ENCODE measurements around the gene MAPK1IP1L. TPM values are rescaled to one million over a fixed set of nuclear protein-coding genes. Genes with fewer than 3 reads are reported as not detected.

Gene MAPK1IP1L
- total and polyA plus RNA-seq, 2 experiments from 2014 or later, result 72.4 to 162 TPM

DNA sequence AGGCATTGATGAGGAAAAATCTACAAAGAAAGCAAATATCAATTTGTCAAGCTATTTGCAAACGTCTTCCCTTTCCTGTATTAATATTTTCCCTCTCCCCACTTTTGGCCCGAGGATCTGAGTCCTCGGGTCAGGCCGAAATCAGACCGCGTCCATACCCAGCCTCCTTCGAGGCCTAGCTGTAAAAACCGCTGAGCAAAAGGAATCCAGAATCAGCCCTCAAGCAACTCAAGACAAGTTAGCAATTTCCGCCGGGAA lies 353 bp upstream of the MAPK1IP1L start (continued):
- TF ChIP-seq STAT1 (IDR thresholded peaks at IDR 0.05; ENCODE audit: unreplicated experiment) (no peak), ZNF331 (CRISPR knock-in tag; IDR thresholded peaks at IDR 0.05; ENCODE audit: low read depth) (no peak)
- TF ChIP-seq, protein P1, sequence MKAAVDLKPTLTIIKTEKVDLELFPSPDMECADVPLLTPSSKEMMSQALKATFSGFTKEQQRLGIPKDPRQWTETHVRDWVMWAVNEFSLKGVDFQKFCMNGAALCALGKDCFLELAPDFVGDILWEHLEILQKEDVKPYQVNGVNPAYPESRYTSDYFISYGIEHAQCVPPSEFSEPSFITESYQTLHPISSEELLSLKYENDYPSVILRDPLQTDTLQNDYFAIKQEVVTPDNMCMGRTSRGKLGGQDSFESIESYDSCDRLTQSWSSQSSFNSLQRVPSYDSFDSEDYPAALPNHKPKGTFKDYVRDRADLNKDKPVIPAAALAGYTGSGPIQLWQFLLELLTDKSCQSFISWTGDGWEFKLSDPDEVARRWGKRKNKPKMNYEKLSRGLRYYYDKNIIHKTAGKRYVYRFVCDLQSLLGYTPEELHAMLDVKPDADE (IDR thresholded peaks at IDR 0.05), result no peak
- TF ChIP-seq, protein P2, sequence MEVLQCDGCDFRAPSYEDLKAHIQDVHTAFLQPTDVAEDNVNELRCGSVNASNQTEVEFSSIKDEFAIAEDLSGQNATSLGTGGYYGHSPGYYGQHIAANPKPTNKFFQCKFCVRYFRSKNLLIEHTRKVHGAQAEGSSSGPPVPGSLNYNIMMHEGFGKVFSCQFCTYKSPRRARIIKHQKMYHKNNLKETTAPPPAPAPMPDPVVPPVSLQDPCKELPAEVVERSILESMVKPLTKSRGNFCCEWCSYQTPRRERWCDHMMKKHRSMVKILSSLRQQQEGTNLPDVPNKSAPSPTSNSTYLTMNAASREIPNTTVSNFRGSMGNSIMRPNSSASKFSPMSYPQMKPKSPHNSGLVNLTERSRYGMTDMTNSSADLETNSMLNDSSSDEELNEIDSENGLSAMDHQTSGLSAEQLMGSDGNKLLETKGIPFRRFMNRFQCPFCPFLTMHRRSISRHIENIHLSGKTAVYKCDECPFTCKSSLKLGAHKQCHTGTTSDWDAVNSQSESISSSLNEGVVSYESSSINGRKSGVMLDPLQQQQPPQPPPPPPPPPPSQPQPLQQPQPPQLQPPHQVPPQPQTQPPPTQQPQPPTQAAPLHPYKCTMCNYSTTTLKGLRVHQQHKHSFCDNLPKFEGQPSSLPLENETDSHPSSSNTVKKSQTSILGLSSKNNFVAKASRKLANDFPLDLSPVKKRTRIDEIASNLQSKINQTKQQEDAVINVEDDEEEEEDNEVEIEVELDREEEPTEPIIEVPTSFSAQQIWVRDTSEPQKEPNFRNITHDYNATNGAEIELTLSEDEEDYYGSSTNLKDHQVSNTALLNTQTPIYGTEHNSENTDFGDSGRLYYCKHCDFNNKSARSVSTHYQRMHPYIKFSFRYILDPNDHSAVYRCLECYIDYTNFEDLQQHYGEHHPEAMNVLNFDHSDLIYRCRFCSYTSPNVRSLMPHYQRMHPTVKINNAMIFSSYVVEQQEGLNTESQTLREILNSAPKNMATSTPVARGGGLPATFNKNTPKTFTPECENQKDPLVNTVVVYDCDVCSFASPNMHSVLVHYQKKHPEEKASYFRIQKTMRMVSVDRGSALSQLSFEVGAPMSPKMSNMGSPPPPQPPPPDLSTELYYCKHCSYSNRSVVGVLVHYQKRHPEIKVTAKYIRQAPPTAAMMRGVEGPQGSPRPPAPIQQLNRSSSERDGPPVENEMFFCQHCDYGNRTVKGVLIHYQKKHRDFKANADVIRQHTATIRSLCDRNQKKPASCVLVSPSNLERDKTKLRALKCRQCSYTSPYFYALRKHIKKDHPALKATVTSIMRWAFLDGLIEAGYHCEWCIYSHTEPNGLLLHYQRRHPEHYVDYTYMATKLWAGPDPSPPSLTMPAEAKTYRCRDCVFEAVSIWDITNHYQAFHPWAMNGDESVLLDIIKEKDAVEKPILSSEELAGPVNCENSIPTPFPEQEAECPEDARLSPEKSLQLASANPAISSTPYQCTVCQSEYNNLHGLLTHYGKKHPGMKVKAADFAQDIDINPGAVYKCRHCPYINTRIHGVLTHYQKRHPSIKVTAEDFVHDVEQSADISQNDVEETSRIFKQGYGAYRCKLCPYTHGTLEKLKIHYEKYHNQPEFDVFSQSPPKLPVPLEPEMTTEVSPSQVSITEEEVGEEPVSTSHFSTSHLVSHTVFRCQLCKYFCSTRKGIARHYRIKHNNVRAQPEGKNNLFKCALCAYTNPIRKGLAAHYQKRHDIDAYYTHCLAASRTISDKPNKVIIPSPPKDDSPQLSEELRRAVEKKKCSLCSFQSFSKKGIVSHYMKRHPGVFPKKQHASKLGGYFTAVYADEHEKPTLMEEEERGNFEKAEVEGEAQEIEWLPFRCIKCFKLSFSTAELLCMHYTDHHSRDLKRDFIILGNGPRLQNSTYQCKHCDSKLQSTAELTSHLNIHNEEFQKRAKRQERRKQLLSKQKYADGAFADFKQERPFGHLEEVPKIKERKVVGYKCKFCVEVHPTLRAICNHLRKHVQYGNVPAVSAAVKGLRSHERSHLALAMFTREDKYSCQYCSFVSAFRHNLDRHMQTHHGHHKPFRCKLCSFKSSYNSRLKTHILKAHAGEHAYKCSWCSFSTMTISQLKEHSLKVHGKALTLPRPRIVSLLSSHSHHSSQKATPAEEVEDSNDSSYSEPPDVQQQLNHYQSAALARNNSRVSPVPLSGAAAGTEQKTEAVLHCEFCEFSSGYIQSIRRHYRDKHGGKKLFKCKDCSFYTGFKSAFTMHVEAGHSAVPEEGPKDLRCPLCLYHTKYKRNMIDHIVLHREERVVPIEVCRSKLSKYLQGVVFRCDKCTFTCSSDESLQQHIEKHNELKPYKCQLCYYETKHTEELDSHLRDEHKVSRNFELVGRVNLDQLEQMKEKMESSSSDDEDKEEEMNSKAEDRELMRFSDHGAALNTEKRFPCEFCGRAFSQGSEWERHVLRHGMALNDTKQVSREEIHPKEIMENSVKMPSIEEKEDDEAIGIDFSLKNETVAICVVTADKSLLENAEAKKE (CRISPR knock-in tag; IDR thresholded peaks at IDR 0.05), result no peak

GRCh38 chr14:55052269-55052930 lies 953 bp downstream of the MAPK1IP1L start:
- ATAC-seq (peak; percentile 2; the same call in 2 of the 3 replicates), DNase-seq (ENCODE audit: low spot score) (peak; percentile 39)
- Histone ChIP-seq H3K4me2 (peak overlapping the region; percentile 83), H2AFZ (no peak overlapping the region), H3F3A (replicated peaks; ENCODE audit: low read depth) (peaks cover 4% of the 10 kb centered on the region; the same call in 1 of the 2 replicates), H3K79me2 (replicated peaks; ENCODE audit: insufficient read depth) (peaks cover 54% of the 10 kb centered on the region), H3K9me2 (ENCODE audit: insufficient read depth) (no peaks in the 10 kb centered on the region), H3K4me1 (ENCODE audit: insufficient read depth) (peaks cover 17% of the 10 kb centered on the region), H3K27me3 (ENCODE audit: insufficient read depth) (no peaks in the 10 kb centered on the region), H4K20me1 (replicated peaks; ENCODE audit: insufficient read depth) (peaks cover 25% of the 10 kb centered on the region), H3K27ac (ENCODE audit: low read depth) (peak overlapping the region; percentile 95), H3K4me3 (peak overlapping the region; percentile 86), H3K36me3 (ENCODE audit: insufficient read depth) (no peaks in the 10 kb centered on the region)
- TF ChIP-seq NANOG (IDR thresholded peaks at IDR 0.05; ENCODE audit: borderline replicate concordance) (no peak), ZNF114 (CRISPR knock-in tag; IDR thresholded peaks at IDR 0.05) (no peak), EZH2 (IDR thresholded peaks at IDR 0.05; ENCODE audit: low read depth, unreplicated experiment) (no peak), CTCF (conservative IDR thresholded peaks at IDR 0.05; ENCODE audit: low read depth in 2 of 2) (no peak), STAT1 (IDR thresholded peaks at IDR 0.05; ENCODE audit: unreplicated experiment) (no peak), CREB1 (CRISPR knock-in tag; IDR thresholded peaks at IDR 0.05; ENCODE audit: low read depth) (no peak), ZNF331 (CRISPR knock-in tag; IDR thresholded peaks at IDR 0.05; ENCODE audit: low read depth) (no peak)
- TF ChIP-seq, protein P3, sequence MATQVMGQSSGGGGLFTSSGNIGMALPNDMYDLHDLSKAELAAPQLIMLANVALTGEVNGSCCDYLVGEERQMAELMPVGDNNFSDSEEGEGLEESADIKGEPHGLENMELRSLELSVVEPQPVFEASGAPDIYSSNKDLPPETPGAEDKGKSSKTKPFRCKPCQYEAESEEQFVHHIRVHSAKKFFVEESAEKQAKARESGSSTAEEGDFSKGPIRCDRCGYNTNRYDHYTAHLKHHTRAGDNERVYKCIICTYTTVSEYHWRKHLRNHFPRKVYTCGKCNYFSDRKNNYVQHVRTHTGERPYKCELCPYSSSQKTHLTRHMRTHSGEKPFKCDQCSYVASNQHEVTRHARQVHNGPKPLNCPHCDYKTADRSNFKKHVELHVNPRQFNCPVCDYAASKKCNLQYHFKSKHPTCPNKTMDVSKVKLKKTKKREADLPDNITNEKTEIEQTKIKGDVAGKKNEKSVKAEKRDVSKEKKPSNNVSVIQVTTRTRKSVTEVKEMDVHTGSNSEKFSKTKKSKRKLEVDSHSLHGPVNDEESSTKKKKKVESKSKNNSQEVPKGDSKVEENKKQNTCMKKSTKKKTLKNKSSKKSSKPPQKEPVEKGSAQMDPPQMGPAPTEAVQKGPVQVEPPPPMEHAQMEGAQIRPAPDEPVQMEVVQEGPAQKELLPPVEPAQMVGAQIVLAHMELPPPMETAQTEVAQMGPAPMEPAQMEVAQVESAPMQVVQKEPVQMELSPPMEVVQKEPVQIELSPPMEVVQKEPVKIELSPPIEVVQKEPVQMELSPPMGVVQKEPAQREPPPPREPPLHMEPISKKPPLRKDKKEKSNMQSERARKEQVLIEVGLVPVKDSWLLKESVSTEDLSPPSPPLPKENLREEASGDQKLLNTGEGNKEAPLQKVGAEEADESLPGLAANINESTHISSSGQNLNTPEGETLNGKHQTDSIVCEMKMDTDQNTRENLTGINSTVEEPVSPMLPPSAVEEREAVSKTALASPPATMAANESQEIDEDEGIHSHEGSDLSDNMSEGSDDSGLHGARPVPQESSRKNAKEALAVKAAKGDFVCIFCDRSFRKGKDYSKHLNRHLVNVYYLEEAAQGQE (IDR thresholded peaks at IDR 0.05; ENCODE audit: unreplicated experiment), result no peak
- Mint-ChIP-seq H3K4me1 (peaks cover 26% of the 10 kb centered on the region), H3K27ac (peak overlapping the region; percentile 100), H3K4me3 (peak overlapping the region; percentile 88), H3K9me3 (no peaks in the 10 kb centered on the region), H3K27me3 (ENCODE audit: insufficient read depth, low read depth, poor library complexity) (no peaks in the 10 kb centered on the region), H3K36me3 (ENCODE audit: low read depth) (peaks cover 36% of the 10 kb centered on the region; the same call in 2 of the 3 replicates)

Measured in GM23338 (cell line).